PFSK-1 (cell line): Measurements from ENCODE around the gene HOXB6.

Experiments
- FOXP2 ChIP-seq: optimal IDR thresholded peaks from 2 replicates; pipeline ENCODE3; 2011; ENCODE audit warnings: borderline replicate concordance, control low read depth, inconsistent platforms; ENCODE audit not compliant: insufficient read depth; ENCODE audit errors: extremely low read length, extremely low read depth
- POLR2AphosphoS5 ChIP-seq: IDR thresholded peaks from 2 replicates; pipeline ENCODE4 v1.6.1; 2012; ENCODE audit warnings: low read depth, mild to moderate bottlenecking, control low read depth, low read length, moderate library complexity
- SIN3A ChIP-seq: IDR thresholded peaks from 2 replicates; pipeline ENCODE4 v1.6.1; 2012; ENCODE audit warnings: mild to moderate bottlenecking, low read length, moderate library complexity, borderline replicate concordance; ENCODE audit not compliant: insufficient read depth
- TAF1 ChIP-seq: IDR thresholded peaks from 2 replicates; pipeline ENCODE4 v1.6.1; 2012; ENCODE audit warnings: low read length, control low read depth, borderline replicate concordance; ENCODE audit not compliant: insufficient read depth
- TF ChIP-seq, protein P1 (sequence below), 2 experiments: IDR thresholded peaks; 2 replicates each; pipeline versions ENCODE4 v1.6.1 to v1.8.0; 2011 to 2012; ENCODE audit warnings: low read depth in 2 of 2, low read length in 2 of 2, control low read depth in 1 of 2, inconsistent platforms in 1 of 2, mild to moderate bottlenecking in 1 of 2, moderate library complexity in 1 of 2; ENCODE audit not compliant: insufficient read depth in 1 of 2

Gene HOXB6

DNA sequence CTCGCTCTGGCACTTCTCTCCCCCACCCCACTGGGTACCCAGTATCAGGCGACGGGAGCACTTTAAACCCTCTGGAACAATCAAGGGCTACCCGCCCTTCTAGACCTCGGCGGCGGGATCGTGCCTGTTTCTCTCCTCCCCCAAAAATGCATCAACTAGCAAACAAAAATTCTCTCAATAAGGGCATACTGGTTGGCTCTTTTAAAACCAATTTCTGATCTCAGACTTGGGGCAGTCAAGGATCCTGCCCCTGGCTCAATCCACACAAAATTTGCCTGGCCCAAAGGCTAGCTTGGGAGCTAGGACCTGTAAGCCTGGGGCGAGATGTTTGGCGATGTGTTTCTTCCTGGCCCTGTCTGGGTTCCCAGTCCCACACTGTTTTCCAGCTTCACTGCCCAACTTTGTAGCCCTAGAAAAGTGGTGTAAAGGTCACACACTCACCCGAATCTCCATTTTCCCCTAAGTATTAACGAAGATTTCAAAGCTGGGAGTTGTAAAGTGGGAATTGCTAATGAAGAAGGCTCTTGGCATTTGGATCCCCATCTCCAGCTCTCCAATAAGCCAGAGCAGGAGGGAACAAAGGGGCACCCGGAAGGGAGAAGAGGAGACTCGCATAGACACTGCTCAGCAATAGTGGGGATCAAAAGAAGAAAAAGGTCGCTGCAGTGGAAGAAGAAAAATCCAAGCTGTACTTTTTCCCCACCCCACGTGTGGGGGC is 45.5 kb downstream of the HOXB6 start:
- TF ChIP-seq POLR2AphosphoS5 (no peak), TAF1 (no peak), FOXP2 (no peak)

DNA sequence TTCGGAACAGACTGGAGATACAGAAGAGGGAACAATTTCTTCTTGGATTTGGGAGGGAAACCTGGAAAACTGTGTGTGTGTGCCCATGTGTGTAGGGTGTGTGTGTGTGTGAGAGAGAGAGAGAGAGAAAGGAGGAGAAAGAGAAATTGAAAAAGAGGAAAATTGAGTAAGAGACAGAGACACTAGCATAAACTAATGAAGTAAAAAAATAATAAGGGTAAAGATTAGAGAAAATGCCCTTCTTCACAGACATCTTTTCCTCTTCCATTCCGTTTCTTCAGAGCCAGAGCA is 46.0 kb downstream of the HOXB6 start:
- TF ChIP-seq, protein P1, sequence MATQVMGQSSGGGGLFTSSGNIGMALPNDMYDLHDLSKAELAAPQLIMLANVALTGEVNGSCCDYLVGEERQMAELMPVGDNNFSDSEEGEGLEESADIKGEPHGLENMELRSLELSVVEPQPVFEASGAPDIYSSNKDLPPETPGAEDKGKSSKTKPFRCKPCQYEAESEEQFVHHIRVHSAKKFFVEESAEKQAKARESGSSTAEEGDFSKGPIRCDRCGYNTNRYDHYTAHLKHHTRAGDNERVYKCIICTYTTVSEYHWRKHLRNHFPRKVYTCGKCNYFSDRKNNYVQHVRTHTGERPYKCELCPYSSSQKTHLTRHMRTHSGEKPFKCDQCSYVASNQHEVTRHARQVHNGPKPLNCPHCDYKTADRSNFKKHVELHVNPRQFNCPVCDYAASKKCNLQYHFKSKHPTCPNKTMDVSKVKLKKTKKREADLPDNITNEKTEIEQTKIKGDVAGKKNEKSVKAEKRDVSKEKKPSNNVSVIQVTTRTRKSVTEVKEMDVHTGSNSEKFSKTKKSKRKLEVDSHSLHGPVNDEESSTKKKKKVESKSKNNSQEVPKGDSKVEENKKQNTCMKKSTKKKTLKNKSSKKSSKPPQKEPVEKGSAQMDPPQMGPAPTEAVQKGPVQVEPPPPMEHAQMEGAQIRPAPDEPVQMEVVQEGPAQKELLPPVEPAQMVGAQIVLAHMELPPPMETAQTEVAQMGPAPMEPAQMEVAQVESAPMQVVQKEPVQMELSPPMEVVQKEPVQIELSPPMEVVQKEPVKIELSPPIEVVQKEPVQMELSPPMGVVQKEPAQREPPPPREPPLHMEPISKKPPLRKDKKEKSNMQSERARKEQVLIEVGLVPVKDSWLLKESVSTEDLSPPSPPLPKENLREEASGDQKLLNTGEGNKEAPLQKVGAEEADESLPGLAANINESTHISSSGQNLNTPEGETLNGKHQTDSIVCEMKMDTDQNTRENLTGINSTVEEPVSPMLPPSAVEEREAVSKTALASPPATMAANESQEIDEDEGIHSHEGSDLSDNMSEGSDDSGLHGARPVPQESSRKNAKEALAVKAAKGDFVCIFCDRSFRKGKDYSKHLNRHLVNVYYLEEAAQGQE (IDR thresholded peaks at IDR 0.05; ENCODE audit: insufficient read depth in 1 of 2, low read depth in 2 of 2, low read length in 2 of 2) = no peak
- TF ChIP-seq TAF1 (no peak), POLR2AphosphoS5 (no peak), SIN3A (no peak), FOXP2 (no peak)

DNA sequence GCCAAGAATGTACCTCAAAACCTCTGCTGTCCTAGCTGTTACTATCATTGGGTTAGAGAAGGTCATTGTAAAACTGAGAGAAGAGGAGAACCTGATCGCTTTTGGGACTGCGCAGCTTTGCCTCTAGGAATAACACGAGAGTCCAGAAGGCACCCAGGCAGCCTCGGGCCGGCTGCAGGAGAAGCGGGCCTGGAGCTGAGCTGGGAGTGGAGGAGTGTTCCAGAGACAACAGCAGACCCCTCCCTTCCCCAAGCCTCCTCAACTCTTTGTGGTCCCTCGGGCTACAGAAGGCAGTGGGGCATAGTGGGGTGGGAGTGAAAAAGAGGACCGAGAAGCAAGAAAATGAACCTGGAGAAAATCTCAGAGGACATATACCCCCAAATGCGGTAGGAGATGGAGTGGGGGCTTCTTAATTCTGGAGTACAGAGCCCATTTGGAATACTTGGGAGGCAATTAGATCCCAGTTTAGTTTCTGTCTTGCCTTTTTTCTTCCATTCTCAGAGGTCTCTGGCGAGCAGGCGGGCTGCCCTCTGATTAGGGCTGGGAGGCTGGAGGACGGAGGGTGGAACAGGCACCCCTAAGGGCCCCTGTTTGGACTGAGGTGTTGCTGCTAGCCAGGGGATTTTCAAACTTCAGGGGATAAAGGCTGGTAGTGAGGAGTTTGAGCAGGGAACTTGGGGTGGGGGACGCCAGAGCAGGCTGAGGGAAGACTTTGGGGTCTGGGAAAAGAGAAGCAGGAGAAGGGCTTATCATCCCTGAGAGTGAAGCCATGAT is 46.5 kb downstream of the HOXB6 start:
- no peak for TF ChIP-seq POLR2AphosphoS5
- TF ChIP-seq TAF1 = no peak
- no peak for TF ChIP-seq SIN3A
- no peak for TF ChIP-seq FOXP2
- TF ChIP-seq, protein P1 (IDR thresholded peaks at IDR 0.05; ENCODE audit: insufficient read depth in 1 of 2, low read depth in 2 of 2, low read length in 2 of 2) = no peak

DNA sequence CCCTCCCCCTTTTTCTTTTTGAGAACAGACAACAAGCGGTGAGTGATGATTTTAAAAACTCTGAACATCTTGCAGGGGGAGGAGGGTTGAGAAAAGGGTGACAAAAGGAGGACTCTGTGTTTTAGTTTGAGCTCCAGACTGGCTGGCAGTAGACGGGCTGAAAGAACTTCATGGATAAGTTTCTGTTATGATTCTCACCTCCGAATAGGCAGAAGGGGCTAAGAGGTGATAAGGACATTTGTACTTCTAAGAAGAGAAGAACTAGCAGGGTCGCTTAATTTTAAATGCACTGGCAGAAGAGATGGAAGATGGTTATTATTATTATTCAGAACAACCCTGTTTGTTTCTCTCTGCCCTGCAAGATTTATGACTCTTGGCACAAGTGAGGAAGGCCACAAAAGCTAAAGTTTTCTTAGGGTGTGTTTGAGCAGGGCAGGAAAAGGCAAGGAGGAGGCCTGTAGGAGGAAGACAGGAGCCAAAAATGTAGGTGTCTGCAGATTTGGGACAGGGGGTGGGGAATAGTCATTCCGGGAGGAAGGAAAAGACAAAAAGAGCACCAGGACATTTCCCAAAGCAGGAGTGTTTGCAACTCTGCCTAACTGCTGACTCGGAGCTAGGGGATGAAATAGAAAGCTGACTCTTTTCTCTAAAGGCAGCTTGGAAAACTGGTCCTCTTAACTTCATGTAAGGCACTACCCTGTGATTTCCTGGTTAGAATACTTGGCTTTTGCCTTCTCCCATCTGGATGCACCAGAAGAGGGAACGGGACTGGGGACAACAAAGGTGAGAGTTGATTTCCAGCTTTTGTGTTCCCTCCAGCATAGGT is 48.0 kb downstream of the HOXB6 start:
- no peak for TF ChIP-seq FOXP2

DNA sequence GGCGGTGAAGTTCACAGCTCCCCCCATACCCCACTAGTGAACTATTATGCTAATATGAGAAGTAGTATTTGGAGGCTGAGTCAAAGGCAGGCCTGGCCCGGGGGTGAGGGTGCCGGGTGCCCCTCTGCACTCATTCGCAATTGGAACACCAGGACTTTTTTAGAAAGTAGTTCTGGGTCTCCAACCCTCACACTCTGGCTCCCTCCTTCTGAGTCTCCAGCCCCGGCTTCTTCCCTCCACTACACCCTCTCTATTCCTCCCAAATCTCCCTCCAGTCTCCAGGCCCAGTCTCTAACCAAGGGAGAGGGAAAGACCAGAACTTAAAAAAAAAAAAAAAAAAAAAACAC is 48.6 kb downstream of the HOXB6 start:
- TF ChIP-seq FOXP2 = no peak

DNA sequence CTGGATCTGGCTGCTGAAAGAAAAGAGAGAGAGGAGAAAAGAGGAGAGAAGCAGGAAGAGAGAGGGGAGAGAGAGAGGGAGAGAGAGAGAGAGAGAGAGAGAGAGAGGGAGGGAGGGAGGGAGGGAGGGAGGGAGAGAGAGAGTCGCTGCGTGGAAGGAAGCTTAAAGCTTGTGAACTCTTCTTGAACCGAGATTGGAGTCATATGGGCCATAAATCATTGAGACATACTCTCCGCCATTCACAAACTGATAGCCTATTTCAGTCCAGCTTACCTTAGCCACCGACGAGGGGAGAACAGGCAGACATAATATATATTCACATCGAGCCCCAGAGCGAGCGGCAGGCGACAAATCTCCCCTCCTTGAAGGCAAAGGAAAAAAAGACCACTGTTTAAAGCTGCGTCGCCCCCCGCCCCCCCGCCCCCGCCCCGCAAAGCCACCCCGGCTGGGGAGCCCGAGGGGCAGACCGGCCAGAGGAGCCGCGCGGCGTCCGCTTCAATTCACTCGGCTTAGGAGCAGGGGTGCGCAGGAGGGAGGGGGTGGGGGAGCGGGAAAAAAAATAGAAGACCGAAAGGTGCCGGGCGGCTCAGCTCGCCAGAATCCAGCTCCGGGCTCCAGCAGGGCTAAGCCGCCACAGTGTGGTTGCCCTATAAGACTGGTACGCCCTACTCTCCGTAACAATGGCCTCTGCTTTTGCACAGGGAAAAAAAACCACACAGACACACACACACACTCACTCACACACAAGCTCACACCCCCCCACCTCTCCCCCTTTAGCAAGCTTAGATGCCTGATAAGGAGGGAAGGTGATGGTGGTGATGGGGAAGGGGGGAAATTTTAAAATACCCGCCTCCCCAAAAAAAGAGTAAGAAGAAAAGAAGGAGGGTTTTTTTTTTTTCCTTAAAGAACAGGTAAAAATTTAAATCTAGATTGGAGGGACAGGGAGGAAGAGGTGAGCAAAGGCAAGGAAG is 49.2 kb downstream of the HOXB6 start:
- TF ChIP-seq TAF1 = no peak
- TF ChIP-seq POLR2AphosphoS5 = no peak
